GM19395 (cell line): ENCODE data around the gene CASP8AP2.
A peak's percentile ranks its signal among the peaks of the same experiment; 100 is the strongest.
"Not testable (repeated sequence)": the region's sequence is repeated elsewhere in the genome, so short reads cannot be mapped to it uniquely, and the experiment has no call there.

Experiments
- ATAC-seq: cut with Tn5 transposase; IDR thresholded peaks from one replicate; pipeline ENCODE4 v1.9.1; 2021; ENCODE audit warnings: mild to moderate bottlenecking, moderate library complexity; ENCODE audit not compliant: unreplicated experiment

Gene CASP8AP2

GRCh38 chr6:89829472-89830169, at the start of gene CASP8AP2:
Gene CASP8AP2 (plus strand): TSS chr6:89829880.
- ATAC-seq, result peak; percentile 98

- ATAC-seq, result no peak
Measured at GRCh38 chr6:89781070-89782034, 48.3 kb upstream of the CASP8AP2 start.

- ATAC-seq, result no peak
Measured at GRCh38 chr6:89782222-89782621, 47.5 kb upstream of the CASP8AP2 start.

GRCh38 chr6:89783293-89783692, 46.4 kb upstream of the CASP8AP2 start:
- ATAC-seq, result not testable (repeated sequence)

- no peak for ATAC-seq
Measured at GRCh38 chr6:89784838-89785237, 44.8 kb upstream of the CASP8AP2 start.

GRCh38 chr6:89786970-89787369, 42.7 kb upstream of the CASP8AP2 start:
- ATAC-seq, result no peak

GRCh38 chr6:89787660-89788328, 41.9 kb upstream of the CASP8AP2 start:
- no peak for ATAC-seq

GRCh38 chr6:89789980-89790379, 39.7 kb upstream of the CASP8AP2 start:
- no peak for ATAC-seq

GRCh38 chr6:89790403-89790802, 39.3 kb upstream of the CASP8AP2 start:
- ATAC-seq, result no peak

GRCh38 chr6:89792881-89793280, 36.8 kb upstream of the CASP8AP2 start:
- ATAC-seq, result peak; percentile 82

GRCh38 chr6:89793586-89793985, 36.1 kb upstream of the CASP8AP2 start:
- ATAC-seq, result no peak

GRCh38 chr6:89794324-89794723, 35.4 kb upstream of the CASP8AP2 start:
- ATAC-seq, result no peak

- ATAC-seq, result no peak
Measured at GRCh38 chr6:89797317-89797716, 32.4 kb upstream of the CASP8AP2 start.

GRCh38 chr6:89799096-89799495, 30.6 kb upstream of the CASP8AP2 start:
- ATAC-seq, result no peak

- no peak for ATAC-seq
Measured at GRCh38 chr6:89799756-89800155, 29.9 kb upstream of the CASP8AP2 start.

- ATAC-seq, result no peak
Measured at GRCh38 chr6:89803271-89803670, 26.4 kb upstream of the CASP8AP2 start.

- no peak for ATAC-seq
Measured at GRCh38 chr6:89805814-89806371, 23.8 kb upstream of the CASP8AP2 start.

GRCh38 chr6:89807581-89807980, 22.1 kb upstream of the CASP8AP2 start:
- no peak for ATAC-seq

GRCh38 chr6:89813422-89813821, 16.3 kb upstream of the CASP8AP2 start:
- ATAC-seq, result not testable (repeated sequence)

GRCh38 chr6:89817481-89817880, 12.2 kb upstream of the CASP8AP2 start:
- ATAC-seq, result no peak

GRCh38 chr6:89818977-89819335, 10.7 kb upstream of the CASP8AP2 start:
- peak; percentile 33 for ATAC-seq
